Upper lobe of left lung (tissue), 4 donors: ENCODE data around the gene RBBP7.

Experiments
- CTCF ChIP-seq, 6 experiments: fragments of 450-650 bp in 4 of 6; fragments of 200-600 bp in 2 of 6; sonication (generic) in 2 of 6; IDR thresholded peaks; one replicate each; pipeline ENCODE4 v1.5.1; 2016 to 2019; ENCODE audit warnings: antibody characterized with exemption in 6 of 6
- EP300 ChIP-seq, 4 donors: sonication (generic); formaldehyde crosslinking; IDR thresholded peaks; one replicate each; pipeline ENCODE4 v1.5.1; 2017; ENCODE audit warnings: antibody characterized with exemption in 4 of 4, control low read depth in 2 of 4
- POLR2A ChIP-seq, 4 donors: fragments of 450-650 bp; IDR thresholded peaks; one replicate each; pipeline ENCODE4 v1.5.1; 2016 to 2017; ENCODE audit warnings: antibody characterized with exemption in 4 of 4, mild to moderate bottlenecking in 2 of 4
- POLR2AphosphoS5 ChIP-seq, 2 donors: sonication (generic); formaldehyde crosslinking; IDR thresholded peaks; one replicate each; pipeline ENCODE4 v1.5.1; 2017; ENCODE audit warnings: antibody characterized with exemption in 2 of 2

GRCh38 chrX:16885628-16886027 lies 15.5 kb upstream of the RBBP7 start:
- TF ChIP-seq CTCF (IDR thresholded peaks at IDR 0.05) (no peak), POLR2A (IDR thresholded peaks at IDR 0.05) (no peak), EP300 (IDR thresholded peaks at IDR 0.05) (no peak), POLR2AphosphoS5 (IDR thresholded peaks at IDR 0.05) (no peak)
